HEK293 (cell line): ENCODE results near the gene TBL1XR1.
A peak's percentile ranks its signal among the peaks of the same experiment; 100 is the strongest.

Experiments used
- GLI2 ChIP-seq: fragments of 450-650 bp; formaldehyde crosslinking; IDR thresholded peaks from 2 replicates; pipeline ENCODE4; 2017; ENCODE audit warnings: missing biosample characterization, missing genetic modification characterization, low read depth, borderline replicate concordance
- WT1 ChIP-seq: fragments of 450-650 bp; formaldehyde crosslinking; IDR thresholded peaks from 2 replicates; pipeline ENCODE4 v1.5.1; 2016; ENCODE audit warnings: missing biosample characterization, missing genetic modification characterization
- ZBTB8A ChIP-seq: fragments of 450-650 bp; formaldehyde crosslinking; IDR thresholded peaks from 2 replicates; pipeline ENCODE4 v1.5.1; 2016; ENCODE audit warnings: missing biosample characterization, missing genetic modification characterization
- ZFHX2 ChIP-seq: fragments of 450-650 bp; formaldehyde crosslinking; conservative IDR thresholded peaks from 2 replicates; pipeline ENCODE4 v1.5.1; 2016; ENCODE audit warnings: missing biosample characterization, missing genetic modification characterization
- ZNF114 ChIP-seq: fragments of 450-650 bp; formaldehyde crosslinking; IDR thresholded peaks from 2 replicates; pipeline ENCODE4 v1.5.0; 2017; ENCODE audit warnings: missing biosample characterization, missing genetic modification characterization
- ZNF169 ChIP-seq: fragments of 450-650 bp; formaldehyde crosslinking; IDR thresholded peaks from 2 replicates; pipeline ENCODE4 v1.5.1; 2016; ENCODE audit warnings: missing biosample characterization, missing genetic modification characterization
- ZNF37A ChIP-seq: fragments of 450-650 bp; IDR thresholded peaks from 2 replicates; pipeline ENCODE4 v1.5.1; 2018; ENCODE audit warnings: missing biosample characterization, missing genetic modification characterization
- ZNF510 ChIP-seq: fragments of 450-650 bp; formaldehyde crosslinking; IDR thresholded peaks from 2 replicates; pipeline ENCODE4 v1.5.1; 2018; ENCODE audit warnings: mild to moderate bottlenecking, missing genetic modification characterization, missing biosample characterization; ENCODE audit not compliant: insufficient replicate concordance
- ZNF521 ChIP-seq: fragments of 450-650 bp; formaldehyde crosslinking; IDR thresholded peaks from 2 replicates; pipeline ENCODE4 v1.5.1; 2017; ENCODE audit warnings: missing biosample characterization, mild to moderate bottlenecking, missing genetic modification characterization
- ZNF549 ChIP-seq: fragments of 450-650 bp; IDR thresholded peaks from 2 replicates; pipeline ENCODE4 v1.5.1; 2018; ENCODE audit warnings: missing biosample characterization, missing genetic modification characterization, mild to moderate bottlenecking, inconsistent platforms, moderate library complexity
- ZNF621 ChIP-seq: fragments of 450-650 bp; formaldehyde crosslinking; IDR thresholded peaks from 2 replicates; pipeline ENCODE4 v1.5.1; 2017; ENCODE audit warnings: missing biosample characterization, missing genetic modification characterization
- ZNF623 ChIP-seq: fragments of 450-650 bp; formaldehyde crosslinking; IDR thresholded peaks from 2 replicates; pipeline ENCODE4 v1.5.1; 2016; ENCODE audit warnings: missing biosample characterization, missing genetic modification characterization
- ZNF654 ChIP-seq: fragments of 450-650 bp; formaldehyde crosslinking; IDR thresholded peaks from 2 replicates; pipeline ENCODE4 v1.5.1; 2016; ENCODE audit warnings: low read depth, missing biosample characterization, missing genetic modification characterization
- ZNF670 ChIP-seq: fragments of 450-650 bp; formaldehyde crosslinking; IDR thresholded peaks from 2 replicates; pipeline ENCODE4 v1.5.1; 2016; ENCODE audit warnings: missing biosample characterization, missing genetic modification characterization, low read depth
- ZNF677 ChIP-seq: fragments of 450-650 bp; IDR thresholded peaks from 2 replicates; pipeline ENCODE4 v1.5.0; 2018; ENCODE audit warnings: missing biosample characterization, mild to moderate bottlenecking, missing genetic modification characterization, moderate library complexity
- ZNF701 ChIP-seq: fragments of 450-650 bp; formaldehyde crosslinking; IDR thresholded peaks from 2 replicates; pipeline ENCODE4 v1.5.1; 2016; ENCODE audit warnings: missing biosample characterization, missing genetic modification characterization
- ZNF76 ChIP-seq: fragments of 450-650 bp; formaldehyde crosslinking; IDR thresholded peaks from 2 replicates; pipeline ENCODE4; 2016; ENCODE audit warnings: low read depth, missing biosample characterization, missing genetic modification characterization, borderline replicate concordance
- ZSCAN23 ChIP-seq: fragments of 450-650 bp; formaldehyde crosslinking; IDR thresholded peaks from 2 replicates; pipeline ENCODE4 v1.5.1; 2016; ENCODE audit warnings: missing biosample characterization, missing genetic modification characterization
- ZSCAN30 ChIP-seq: fragments of 450-650 bp; IDR thresholded peaks from 2 replicates; pipeline ENCODE4 v1.5.1; 2018; ENCODE audit warnings: missing biosample characterization, mild to moderate bottlenecking, missing genetic modification characterization, moderate library complexity
- ZXDB ChIP-seq: fragments of 450-650 bp; formaldehyde crosslinking; IDR thresholded peaks from 2 replicates; pipeline ENCODE4 v1.5.1; 2016; ENCODE audit warnings: missing biosample characterization, missing genetic modification characterization
- TF ChIP-seq, protein P1 (sequence below): fragments of 450-650 bp; formaldehyde crosslinking; IDR thresholded peaks from 2 replicates; pipeline ENCODE4 v1.5.1; 2016; ENCODE audit warnings: missing biosample characterization, missing genetic modification characterization
- TF ChIP-seq, protein P2 (sequence below): fragments of 450-650 bp; formaldehyde crosslinking; IDR thresholded peaks from 2 replicates; pipeline ENCODE4 v1.5.1; 2017; ENCODE audit warnings: missing biosample characterization, missing genetic modification characterization
- TF ChIP-seq, protein P3 (sequence below): fragments of 450-650 bp; formaldehyde crosslinking; IDR thresholded peaks from 2 replicates; pipeline ENCODE4 v1.5.1; 2016; ENCODE audit warnings: missing biosample characterization, missing genetic modification characterization
- TF ChIP-seq, protein P4 (sequence below): fragments of 450-650 bp; formaldehyde crosslinking; IDR thresholded peaks from 2 replicates; pipeline ENCODE4 v1.5.1; 2016; ENCODE audit warnings: missing biosample characterization, missing genetic modification characterization
- TF ChIP-seq, protein P5 (sequence below): fragments of 450-650 bp; formaldehyde crosslinking; optimal IDR thresholded peaks from 2 replicates; pipeline ENCODE3; 2016; ENCODE audit warnings: missing biosample characterization, mild to moderate bottlenecking, missing genetic modification characterization
- TF ChIP-seq, protein P6 (sequence below): fragments of 450-650 bp; formaldehyde crosslinking; IDR thresholded peaks from 2 replicates; pipeline ENCODE4; 2016; ENCODE audit warnings: missing biosample characterization, missing genetic modification characterization
- TF ChIP-seq, protein P7 (sequence below): fragments of 450-650 bp; IDR thresholded peaks from 2 replicates; pipeline ENCODE4 v1.5.1; 2018; ENCODE audit warnings: missing biosample characterization, mild to moderate bottlenecking, missing genetic modification characterization

TBL1XR1 gene

DNA sequence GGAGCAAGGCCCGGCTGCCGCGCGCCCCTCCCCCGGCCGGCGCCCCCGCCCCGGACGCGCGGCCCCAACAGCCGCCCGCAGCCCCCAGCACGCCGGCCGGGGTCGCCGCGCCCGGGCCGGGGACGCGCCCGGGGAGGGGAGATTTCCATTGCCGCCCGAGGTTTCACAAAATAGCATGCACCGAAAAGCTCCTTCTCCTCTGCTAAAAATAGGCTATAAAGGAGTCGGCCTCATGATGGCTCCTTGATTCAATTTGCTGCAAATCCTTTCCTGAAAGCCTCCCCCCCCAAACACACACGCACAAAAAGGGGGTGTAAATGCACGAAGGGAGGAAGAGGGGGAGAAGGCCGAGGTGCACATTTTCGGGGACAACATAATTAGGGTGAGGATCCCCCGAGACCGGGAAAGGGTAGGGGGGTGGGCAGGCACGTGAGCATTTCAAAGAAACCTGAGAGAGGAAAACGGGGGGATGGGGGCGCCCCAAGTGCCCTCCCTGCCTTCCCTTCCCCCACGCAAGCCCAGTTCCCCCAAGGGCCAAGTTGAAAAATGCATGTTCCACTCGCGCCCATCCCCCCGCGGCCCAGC, 734 bp downstream of the TBL1XR1 start (continued):
- TF ChIP-seq ZBTB8A (tag by site-specific recombination) (peak; percentile 64), ZFHX2 (tag by site-specific recombination) (no peak), ZNF169 (tag by site-specific recombination) (no peak), ZSCAN23 (tag by site-specific recombination) (no peak), ZNF549 (tag by site-specific recombination) (no peak), ZNF521 (tag by site-specific recombination) (no peak), ZSCAN30 (tag by site-specific recombination) (peak; percentile 50; the same call in 1 of the 2 replicates), ZNF114 (tag by site-specific recombination) (no peak), ZNF623 (tag by site-specific recombination) (no peak), ZNF701 (tag by site-specific recombination) (no peak), ZNF654 (tag by site-specific recombination) (no peak), ZNF670 (tag by site-specific recombination) (no peak), ZNF677 (tag by site-specific recombination) (no peak), WT1 (no peak), GLI2 (tag by site-specific recombination) (no peak), ZNF37A (tag by site-specific recombination) (no peak), ZXDB (no peak), ZNF510 (tag by site-specific recombination) (no peak), ZNF76 (tag by site-specific recombination) (no peak), ZNF621 (tag by site-specific recombination) (no peak)
- TF ChIP-seq, protein P1, sequence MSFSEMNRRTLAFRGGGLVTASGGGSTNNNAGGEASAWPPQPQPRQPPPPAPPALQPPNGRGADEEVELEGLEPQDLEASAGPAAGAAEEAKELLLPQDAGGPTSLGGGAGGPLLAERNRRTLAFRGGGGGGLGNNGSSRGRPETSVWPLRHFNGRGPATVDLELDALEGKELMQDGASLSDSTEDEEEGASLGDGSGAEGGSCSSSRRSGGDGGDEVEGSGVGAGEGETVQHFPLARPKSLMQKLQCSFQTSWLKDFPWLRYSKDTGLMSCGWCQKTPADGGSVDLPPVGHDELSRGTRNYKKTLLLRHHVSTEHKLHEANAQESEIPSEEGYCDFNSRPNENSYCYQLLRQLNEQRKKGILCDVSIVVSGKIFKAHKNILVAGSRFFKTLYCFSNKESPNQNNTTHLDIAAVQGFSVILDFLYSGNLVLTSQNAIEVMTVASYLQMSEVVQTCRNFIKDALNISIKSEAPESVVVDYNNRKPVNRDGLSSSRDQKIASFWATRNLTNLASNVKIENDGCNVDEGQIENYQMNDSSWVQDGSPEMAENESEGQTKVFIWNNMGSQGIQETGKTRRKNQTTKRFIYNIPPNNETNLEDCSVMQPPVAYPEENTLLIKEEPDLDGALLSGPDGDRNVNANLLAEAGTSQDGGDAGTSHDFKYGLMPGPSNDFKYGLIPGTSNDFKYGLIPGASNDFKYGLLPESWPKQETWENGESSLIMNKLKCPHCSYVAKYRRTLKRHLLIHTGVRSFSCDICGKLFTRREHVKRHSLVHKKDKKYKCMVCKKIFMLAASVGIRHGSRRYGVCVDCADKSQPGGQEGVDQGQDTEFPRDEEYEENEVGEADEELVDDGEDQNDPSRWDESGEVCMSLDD (tag by site-specific recombination): peak; percentile 93
- TF ChIP-seq, protein P2, sequence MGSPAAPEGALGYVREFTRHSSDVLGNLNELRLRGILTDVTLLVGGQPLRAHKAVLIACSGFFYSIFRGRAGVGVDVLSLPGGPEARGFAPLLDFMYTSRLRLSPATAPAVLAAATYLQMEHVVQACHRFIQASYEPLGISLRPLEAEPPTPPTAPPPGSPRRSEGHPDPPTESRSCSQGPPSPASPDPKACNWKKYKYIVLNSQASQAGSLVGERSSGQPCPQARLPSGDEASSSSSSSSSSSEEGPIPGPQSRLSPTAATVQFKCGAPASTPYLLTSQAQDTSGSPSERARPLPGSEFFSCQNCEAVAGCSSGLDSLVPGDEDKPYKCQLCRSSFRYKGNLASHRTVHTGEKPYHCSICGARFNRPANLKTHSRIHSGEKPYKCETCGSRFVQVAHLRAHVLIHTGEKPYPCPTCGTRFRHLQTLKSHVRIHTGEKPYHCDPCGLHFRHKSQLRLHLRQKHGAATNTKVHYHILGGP: no peak
- TF ChIP-seq, protein P3, sequence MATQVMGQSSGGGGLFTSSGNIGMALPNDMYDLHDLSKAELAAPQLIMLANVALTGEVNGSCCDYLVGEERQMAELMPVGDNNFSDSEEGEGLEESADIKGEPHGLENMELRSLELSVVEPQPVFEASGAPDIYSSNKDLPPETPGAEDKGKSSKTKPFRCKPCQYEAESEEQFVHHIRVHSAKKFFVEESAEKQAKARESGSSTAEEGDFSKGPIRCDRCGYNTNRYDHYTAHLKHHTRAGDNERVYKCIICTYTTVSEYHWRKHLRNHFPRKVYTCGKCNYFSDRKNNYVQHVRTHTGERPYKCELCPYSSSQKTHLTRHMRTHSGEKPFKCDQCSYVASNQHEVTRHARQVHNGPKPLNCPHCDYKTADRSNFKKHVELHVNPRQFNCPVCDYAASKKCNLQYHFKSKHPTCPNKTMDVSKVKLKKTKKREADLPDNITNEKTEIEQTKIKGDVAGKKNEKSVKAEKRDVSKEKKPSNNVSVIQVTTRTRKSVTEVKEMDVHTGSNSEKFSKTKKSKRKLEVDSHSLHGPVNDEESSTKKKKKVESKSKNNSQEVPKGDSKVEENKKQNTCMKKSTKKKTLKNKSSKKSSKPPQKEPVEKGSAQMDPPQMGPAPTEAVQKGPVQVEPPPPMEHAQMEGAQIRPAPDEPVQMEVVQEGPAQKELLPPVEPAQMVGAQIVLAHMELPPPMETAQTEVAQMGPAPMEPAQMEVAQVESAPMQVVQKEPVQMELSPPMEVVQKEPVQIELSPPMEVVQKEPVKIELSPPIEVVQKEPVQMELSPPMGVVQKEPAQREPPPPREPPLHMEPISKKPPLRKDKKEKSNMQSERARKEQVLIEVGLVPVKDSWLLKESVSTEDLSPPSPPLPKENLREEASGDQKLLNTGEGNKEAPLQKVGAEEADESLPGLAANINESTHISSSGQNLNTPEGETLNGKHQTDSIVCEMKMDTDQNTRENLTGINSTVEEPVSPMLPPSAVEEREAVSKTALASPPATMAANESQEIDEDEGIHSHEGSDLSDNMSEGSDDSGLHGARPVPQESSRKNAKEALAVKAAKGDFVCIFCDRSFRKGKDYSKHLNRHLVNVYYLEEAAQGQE: no peak
- TF ChIP-seq, protein P4, sequence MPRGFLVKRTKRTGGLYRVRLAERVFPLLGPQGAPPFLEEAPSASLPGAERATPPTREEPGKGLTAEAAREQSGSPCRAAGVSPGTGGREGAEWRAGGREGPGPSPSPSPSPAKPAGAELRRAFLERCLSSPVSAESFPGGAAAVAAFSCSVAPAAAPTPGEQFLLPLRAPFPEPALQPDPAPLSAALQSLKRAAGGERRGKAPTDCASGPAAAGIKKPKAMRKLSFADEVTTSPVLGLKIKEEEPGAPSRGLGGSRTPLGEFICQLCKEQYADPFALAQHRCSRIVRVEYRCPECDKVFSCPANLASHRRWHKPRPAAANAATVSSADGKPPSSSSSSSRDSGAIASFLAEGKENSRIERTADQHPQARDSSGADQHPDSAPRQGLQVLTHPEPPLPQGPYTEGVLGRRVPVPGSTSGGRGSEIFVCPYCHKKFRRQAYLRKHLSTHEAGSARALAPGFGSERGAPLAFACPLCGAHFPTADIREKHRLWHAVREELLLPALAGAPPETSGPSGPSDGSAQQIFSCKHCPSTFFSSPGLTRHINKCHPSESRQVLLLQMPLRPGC (tag by site-specific recombination): no peak
- TF ChIP-seq, protein P5, sequence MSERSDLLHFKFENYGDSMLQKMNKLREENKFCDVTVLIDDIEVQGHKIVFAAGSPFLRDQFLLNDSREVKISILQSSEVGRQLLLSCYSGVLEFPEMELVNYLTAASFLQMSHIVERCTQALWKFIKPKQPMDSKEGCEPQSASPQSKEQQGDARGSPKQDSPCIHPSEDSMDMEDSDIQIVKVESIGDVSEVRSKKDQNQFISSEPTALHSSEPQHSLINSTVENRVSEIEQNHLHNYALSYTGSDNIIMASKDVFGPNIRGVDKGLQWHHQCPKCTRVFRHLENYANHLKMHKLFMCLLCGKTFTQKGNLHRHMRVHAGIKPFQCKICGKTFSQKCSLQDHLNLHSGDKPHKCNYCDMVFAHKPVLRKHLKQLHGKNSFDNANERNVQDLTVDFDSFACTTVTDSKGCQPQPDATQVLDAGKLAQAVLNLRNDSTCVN: peak; percentile 45
- TF ChIP-seq, protein P6, sequence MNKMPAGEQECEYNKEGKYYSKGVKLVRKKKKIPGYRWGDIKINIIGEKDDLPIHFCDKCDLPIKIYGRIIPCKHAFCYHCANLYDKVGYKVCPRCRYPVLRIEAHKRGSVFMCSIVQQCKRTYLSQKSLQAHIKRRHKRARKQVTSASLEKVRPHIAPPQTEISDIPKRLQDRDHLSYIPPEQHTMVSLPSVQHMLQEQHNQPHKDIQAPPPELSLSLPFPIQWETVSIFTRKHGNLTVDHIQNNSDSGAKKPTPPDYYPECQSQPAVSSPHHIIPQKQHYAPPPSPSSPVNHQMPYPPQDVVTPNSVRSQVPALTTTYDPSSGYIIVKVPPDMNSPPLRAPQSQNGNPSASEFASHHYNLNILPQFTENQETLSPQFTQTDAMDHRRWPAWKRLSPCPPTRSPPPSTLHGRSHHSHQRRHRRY (tag by site-specific recombination): no peak
- TF ChIP-seq, protein P7, sequence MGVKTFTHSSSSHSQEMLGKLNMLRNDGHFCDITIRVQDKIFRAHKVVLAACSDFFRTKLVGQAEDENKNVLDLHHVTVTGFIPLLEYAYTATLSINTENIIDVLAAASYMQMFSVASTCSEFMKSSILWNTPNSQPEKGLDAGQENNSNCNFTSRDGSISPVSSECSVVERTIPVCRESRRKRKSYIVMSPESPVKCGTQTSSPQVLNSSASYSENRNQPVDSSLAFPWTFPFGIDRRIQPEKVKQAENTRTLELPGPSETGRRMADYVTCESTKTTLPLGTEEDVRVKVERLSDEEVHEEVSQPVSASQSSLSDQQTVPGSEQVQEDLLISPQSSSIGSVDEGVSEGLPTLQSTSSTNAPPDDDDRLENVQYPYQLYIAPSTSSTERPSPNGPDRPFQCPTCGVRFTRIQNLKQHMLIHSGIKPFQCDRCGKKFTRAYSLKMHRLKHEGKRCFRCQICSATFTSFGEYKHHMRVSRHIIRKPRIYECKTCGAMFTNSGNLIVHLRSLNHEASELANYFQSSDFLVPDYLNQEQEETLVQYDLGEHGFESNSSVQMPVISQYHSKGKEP (tag by site-specific recombination): no peak
